Thyroid gland (tissue), 4 donors: Measurements from ENCODE around the gene MACF1. TPM values are rescaled to one million over a fixed set of nuclear protein-coding genes. Genes with fewer than 3 reads are reported as not detected.

Experiments
- DNase-seq, 2 donors: peaks; one replicate each; pipeline ENCODE4 v3.0.0-alpha.2; 2019
- H3K27ac ChIP-seq, 3 donors: fragments of 200-600 bp; sonication (generic); 1 replicate in 2 of 3; 2 replicates in 1 of 3; pipeline ENCODE4 v1.5.1; 2016 to 2019; ENCODE audit warnings: mild to moderate bottlenecking in 1 of 3, moderate library complexity in 1 of 3
- H3K27me3 ChIP-seq: fragments of 200-600 bp; sonication (generic); one replicate; pipeline ENCODE4 v1.5.1; 2019
- H3K36me3 ChIP-seq, 2 donors: fragments of 200-600 bp; sonication (generic); one replicate each; pipeline ENCODE4 v1.5.1; 2016 to 2019
- H3K4me1 ChIP-seq, 2 donors: fragments of 200-600 bp; sonication (generic); one replicate each; pipeline ENCODE4 v1.5.1; 2017 to 2019
- H3K4me3 ChIP-seq, 3 donors: fragments of 200-600 bp; sonication (generic); replicated peaks in 1 of 3; 1 replicate in 2 of 3; 2 replicates in 1 of 3; pipeline ENCODE4 v1.5.1; 2016; ENCODE audit warnings: mild to moderate bottlenecking in 1 of 3
- H3K9me3 ChIP-seq: fragments of 200-600 bp; sonication (generic); one replicate; pipeline ENCODE4 v1.5.1; 2017
- CTCF ChIP-seq, 6 experiments: fragments of 200-600 bp in 3 of 6; fragments of 450-650 bp in 3 of 6; sonication (generic) in 3 of 6; IDR thresholded peaks; one replicate each; pipeline ENCODE4 v1.5.1; 2016 to 2019; ENCODE audit warnings: antibody characterized with exemption in 6 of 6, mild to moderate bottlenecking in 2 of 6, inconsistent platforms in 1 of 6, moderate library complexity in 1 of 6
- POLR2A ChIP-seq, 2 donors: fragments of 450-650 bp; IDR thresholded peaks; one replicate each; pipeline ENCODE4 v1.6.1; 2017; ENCODE audit warnings: antibody characterized with exemption in 2 of 2, mild to moderate bottlenecking in 2 of 2, moderate library complexity in 1 of 2
- WGBS, 2 donors: methylation state at CpG; one replicate each; pipeline ENCODE4 v1.1.5; 2017; 5-methylcytosine and 5-hydroxymethylcytosine counted together
- intact Hi-C: fragments of 100-400 bp; cut with DNase I; formaldehyde crosslinking; loops from one replicate; pipeline ENCODE4 v1.15.1; 2023
- total RNA-seq, 4 donors: library from RNA; depleted of rRNA; stranded (reverse); fragments of >200 nt; gene quantifications; one replicate each; pipeline ENCODE4 v1.2.3, GENCODE V29; 2016

MACF1 gene
- total RNA-seq, 4 donors from 2014 or later, result 308 to 834 (median 427) TPM

- H3K36me3 ChIP-seq, result peaks cover 58 to 71% of the 10 kb centered on the region in 2 donors
- no peaks in the 10 kb centered on the region for H3K9me3 ChIP-seq
- 95 to 96% methylated on average over 3 of the region's 3 CpGs for WGBS, 2 donors
- no peak overlapping the region for H3K27ac ChIP-seq
- no peak for DNase-seq
- intact Hi-C loops, result no loop called here
- no peak overlapping the region for H3K4me3 ChIP-seq
- H3K4me1 ChIP-seq, result no peaks in the 10 kb centered on the region
- TF ChIP-seq CTCF (IDR thresholded peaks at IDR 0.05), result no peak
- no peak for TF ChIP-seq POLR2A (IDR thresholded peaks at IDR 0.05)
- H3K27me3 ChIP-seq, result no peaks in the 10 kb centered on the region
These were observed 148.4 kb downstream of the MACF1 start for GRCh38 chr1:39352881-39353280.

DNA sequence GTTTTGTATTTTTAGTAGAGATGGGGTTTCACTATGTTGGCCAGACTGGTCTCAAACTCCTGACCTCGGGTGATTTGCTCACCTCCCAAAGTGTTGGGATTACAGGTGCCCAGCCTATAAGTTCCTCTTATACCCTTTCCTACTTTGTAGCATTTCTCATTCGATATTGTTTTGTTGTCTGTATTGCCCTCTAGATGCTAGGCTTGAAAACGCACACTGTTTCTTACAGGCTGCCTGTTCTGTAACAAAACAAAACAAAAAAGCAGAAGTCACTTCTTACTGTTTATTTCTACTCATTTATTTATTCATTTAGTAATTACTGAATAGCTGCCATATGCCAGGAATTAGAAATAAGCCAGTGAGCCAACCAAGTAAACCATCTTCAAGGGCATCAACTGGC, 150.1 kb downstream of the MACF1 start:
- Histone ChIP-seq H3K9me3 (no peaks in the 10 kb centered on the region), H3K27me3 (no peaks in the 10 kb centered on the region), H3K4me3 (no peak overlapping the region), H3K4me1 (peaks cover 9 to 10% of the 10 kb centered on the region in 2 donors), H3K27ac (no peak overlapping the region), H3K36me3 (peaks cover 63 to 72% of the 10 kb centered on the region in 2 donors)
- TF ChIP-seq CTCF (IDR thresholded peaks at IDR 0.05) (no peak), POLR2A (IDR thresholded peaks at IDR 0.05) (no peak)
- intact Hi-C loops, result no loop called here
- WGBS, 2 donors, result 55 to 89% methylated on average over 3 of the region's 3 CpGs
- no peak for DNase-seq

- Histone ChIP-seq H3K27me3 (no peaks in the 10 kb centered on the region), H3K36me3 (peaks cover 51 to 61% of the 10 kb centered on the region in 2 donors), H3K9me3 (no peaks in the 10 kb centered on the region), H3K4me3 (no peak overlapping the region), H3K4me1 (peaks cover 9 to 10% of the 10 kb centered on the region in 2 donors), H3K27ac (peak overlapping the region in 2 of 3 donors; percentile 22 to 47)
- TF ChIP-seq POLR2A (IDR thresholded peaks at IDR 0.05) (no peak), CTCF (IDR thresholded peaks at IDR 0.05) (no peak)
- intact Hi-C loops, result no loop called here
- WGBS, 2 donors, result 47 to 75% methylated on average over 2 of the region's 2 CpGs
- DNase-seq, result no peak
These were observed 154.0 kb downstream of the MACF1 start for GRCh38 chr1:39358491-39358890.

DNA sequence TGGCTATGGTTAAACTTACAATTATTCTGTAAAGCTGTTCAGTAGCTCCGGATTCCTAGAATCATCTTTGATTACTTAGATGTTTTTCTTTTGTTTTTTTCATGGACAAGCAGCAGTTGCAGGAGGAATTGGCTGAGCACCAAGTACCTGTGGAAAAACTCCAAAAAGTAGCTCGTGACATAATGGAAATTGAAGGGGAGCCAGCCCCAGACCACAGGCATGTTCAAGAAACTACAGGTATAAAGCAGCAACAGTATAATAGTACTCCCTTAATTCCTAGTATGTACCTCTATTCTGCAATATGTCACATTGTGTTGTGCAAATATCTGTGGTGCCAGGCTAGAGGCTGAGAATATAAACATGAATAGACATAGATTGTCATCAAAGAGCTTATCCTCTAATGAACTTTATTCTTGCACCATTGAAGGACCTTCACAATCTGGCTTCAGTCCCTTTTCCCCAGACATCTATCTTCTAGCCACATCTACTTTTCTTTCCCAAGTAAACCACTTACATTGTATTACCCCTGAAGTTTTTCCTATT, 154.6 kb downstream of the MACF1 start:
- Histone ChIP-seq H3K4me1 (peaks cover 9 to 10% of the 10 kb centered on the region in 2 donors), H3K36me3 (peaks cover 45 to 58% of the 10 kb centered on the region in 2 donors), H3K9me3 (no peaks in the 10 kb centered on the region), H3K27me3 (no peaks in the 10 kb centered on the region), H3K27ac (peak overlapping the region in 2 of 3 donors; percentile 19 to 47), H3K4me3 (no peak overlapping the region)
- 17 to 29% methylated on average over 2 of the region's 2 CpGs for WGBS, 2 donors
- intact Hi-C loops, result no loop called here
- TF ChIP-seq CTCF (IDR thresholded peaks at IDR 0.05) (no peak), POLR2A (IDR thresholded peaks at IDR 0.05) (no peak)
- peak; percentile 61 to 66 for DNase-seq

DNA sequence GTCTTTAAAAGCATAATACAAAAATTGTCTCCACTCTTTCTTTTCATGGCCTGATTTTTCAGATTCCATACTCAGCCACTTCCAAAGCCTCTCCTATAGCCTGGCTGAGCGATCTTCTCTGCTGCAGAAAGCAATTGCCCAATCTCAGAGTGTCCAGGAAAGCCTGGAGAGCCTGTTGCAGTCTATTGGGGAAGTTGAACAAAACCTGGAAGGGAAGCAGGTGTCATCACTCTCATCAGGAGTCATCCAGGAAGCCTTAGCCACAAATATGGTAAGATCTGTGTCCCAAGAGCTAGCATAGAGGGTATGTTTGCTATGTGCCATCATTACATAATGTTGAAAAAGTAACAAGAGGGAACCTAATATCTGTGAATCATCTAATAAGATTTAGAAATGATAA, 156.2 kb downstream of the MACF1 start:
- DNase-seq, result no peak
- peaks cover 39 to 62% of the 10 kb centered on the region in 2 donors for H3K36me3 ChIP-seq
- H3K4me1 ChIP-seq, result peaks cover 9 to 10% of the 10 kb centered on the region in 2 donors
- 80 to 100% methylated on average over 1 of the region's 1 CpG for WGBS, 2 donors
- no peak overlapping the region for H3K27ac ChIP-seq
- H3K9me3 ChIP-seq, result no peaks in the 10 kb centered on the region
- no peak for TF ChIP-seq POLR2A (IDR thresholded peaks at IDR 0.05)
- no peak for TF ChIP-seq CTCF (IDR thresholded peaks at IDR 0.05)
- intact Hi-C loops, result loop anchor here (10.0 kb wide), 1 partner anchor 184 kb away; no protein-coding TSS in a partner anchor
- H3K4me3 ChIP-seq, result no peak overlapping the region
- no peaks in the 10 kb centered on the region for H3K27me3 ChIP-seq
